ENCODE results near the gene NHERF1. TPM values are rescaled to one million over a fixed set of nuclear protein-coding genes. Genes with fewer than 3 reads are reported as not detected.

Gene NHERF1
- total RNA-seq, 1 donor from 2014 or later: 13.9 TPM

DNA sequence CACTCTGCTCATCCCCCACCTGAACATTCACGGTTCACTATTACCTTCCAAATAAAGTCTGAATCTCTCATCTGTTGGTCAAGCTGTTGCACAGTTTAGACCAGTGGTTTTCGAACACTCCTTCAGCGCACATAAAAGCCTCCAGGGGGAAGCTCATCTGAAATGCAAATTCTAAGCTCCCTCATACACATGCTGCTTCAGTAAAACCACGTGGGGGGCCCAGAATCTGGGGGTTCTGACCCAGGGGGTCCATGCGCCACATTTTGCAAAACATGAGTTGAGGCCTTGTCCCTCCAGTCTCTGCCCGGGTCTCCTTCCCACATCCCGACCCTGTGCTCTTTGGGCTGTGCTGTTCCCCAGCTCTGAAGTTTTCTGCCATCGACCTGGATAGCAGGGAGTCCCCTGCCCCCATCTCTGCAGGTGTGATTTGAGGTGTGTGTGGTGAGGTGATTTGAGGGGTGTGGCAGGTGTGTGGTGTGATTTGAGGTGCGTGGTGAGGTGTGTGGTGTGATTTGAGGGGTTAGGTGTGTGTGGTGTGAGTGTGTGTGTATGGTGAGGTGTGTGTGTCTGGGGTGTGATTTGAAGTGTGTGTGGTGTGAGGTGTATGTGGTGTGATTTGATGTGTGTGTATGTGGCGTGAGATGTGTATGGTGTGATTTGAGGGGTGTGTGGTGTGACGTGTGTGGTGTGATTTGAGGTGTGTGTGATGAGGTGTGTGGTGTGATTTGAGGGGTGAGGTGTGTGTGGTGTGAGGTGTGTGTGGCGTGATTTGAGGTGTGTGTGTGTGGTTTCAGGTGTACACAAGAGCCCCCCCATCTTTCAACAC is 16.2 kb upstream of the NHERF1 start:
- no peak for DNase-seq (ENCODE audit: low spot score)

GRCh38 chr17:74733365-74734122 is 14.9 kb upstream of the NHERF1 start:
- no peak for DNase-seq (ENCODE audit: low spot score)

GRCh38 chr17:74734256-74734655 is 14.2 kb upstream of the NHERF1 start:
- DNase-seq (ENCODE audit: low spot score): no peak

GRCh38 chr17:74736513-74737298 is 11.7 kb upstream of the NHERF1 start, which contains the start of gene RAB37:
RAB37 (plus strand) TSS chr17:74737256; CDS start chr17:74737273, 17 bp downstream.
- DNase-seq (ENCODE audit: low spot score): no peak

DNA sequence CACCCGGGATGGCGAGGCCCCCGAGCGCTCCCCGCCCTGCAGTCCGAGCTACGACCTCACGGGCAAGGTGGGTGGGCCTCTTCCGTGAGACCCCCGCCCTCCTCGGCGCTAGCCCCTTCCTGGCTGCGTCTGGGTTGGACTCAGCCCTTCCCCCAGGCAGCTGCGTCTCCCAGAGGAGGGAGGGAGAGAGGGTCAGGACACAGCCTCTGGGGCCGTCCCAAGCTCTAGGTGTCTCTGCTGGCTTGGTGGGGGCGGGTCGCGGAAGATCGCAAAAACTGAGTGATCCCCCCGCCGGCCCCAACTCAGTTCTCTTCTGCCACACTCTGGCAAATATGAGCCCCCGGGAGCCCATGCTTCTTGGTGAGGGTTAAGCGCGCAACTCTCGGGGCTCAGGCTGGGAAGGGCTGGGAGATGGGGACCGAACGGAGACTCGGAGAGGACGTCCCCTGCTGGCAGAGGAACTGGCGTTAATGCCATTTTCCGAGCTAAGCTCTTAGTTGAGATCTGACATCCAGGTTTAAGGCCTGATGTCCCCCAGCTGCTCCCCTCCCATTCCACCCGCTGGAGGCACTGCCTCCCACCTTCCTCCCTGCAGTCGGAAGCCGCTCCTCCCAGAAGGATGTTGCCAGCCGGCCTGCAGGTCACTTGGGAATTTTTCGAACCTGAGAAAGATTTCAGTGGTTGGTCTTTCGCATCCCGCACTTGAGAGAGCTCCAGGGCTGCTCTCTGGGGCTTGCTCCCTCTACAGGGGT is 11.0 kb upstream of the NHERF1 start:
- no peak for DNase-seq (ENCODE audit: low spot score)

GRCh38 chr17:74738051-74738996 is 10.1 kb upstream of the NHERF1 start:
- DNase-seq (ENCODE audit: low spot score): no peak

GRCh38 chr17:74739227-74739831 is 9.1 kb upstream of the NHERF1 start:
- DNase-seq (ENCODE audit: low spot score): no peak

- DNase-seq (ENCODE audit: low spot score): no peak
Observed at GRCh38 chr17:74740173-74740572, 8.3 kb upstream of the NHERF1 start.

- DNase-seq (ENCODE audit: low spot score): no peak
Observed at GRCh38 chr17:74740641-74741387, 7.6 kb upstream of the NHERF1 start.

- DNase-seq (ENCODE audit: low spot score): no peak
Observed at GRCh38 chr17:74742153-74742515, 6.3 kb upstream of the NHERF1 start.

GRCh38 chr17:74742978-74743545 is 5.4 kb upstream of the NHERF1 start:
- DNase-seq (ENCODE audit: low spot score): no peak

- DNase-seq (ENCODE audit: low spot score): no peak
Observed at GRCh38 chr17:74743755-74744154, 4.7 kb upstream of the NHERF1 start.

DNA sequence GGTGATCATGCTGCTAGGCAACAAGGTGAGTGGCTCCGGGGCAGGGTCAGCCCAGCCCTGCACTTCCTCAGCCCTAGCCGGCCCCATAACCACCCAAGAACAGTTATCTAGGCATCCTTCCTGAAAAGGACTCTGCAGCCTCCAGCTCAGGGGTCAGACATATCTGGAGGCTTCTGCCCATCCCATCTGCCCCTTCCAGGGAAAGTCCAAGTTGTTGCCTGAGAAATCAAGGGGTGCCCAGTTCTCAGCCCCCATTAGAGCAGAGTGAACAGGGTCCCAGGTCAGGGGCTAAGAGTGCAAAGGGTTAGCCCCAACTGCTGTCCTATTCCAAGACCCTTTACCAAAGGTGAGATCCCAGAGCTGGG is 4.1 kb upstream of the NHERF1 start:
- DNase-seq (ENCODE audit: low spot score): no peak

- DNase-seq (ENCODE audit: low spot score): peak; percentile 96
Observed at GRCh38 chr17:74744714-74745547, 3.5 kb upstream of the NHERF1 start.

DNA sequence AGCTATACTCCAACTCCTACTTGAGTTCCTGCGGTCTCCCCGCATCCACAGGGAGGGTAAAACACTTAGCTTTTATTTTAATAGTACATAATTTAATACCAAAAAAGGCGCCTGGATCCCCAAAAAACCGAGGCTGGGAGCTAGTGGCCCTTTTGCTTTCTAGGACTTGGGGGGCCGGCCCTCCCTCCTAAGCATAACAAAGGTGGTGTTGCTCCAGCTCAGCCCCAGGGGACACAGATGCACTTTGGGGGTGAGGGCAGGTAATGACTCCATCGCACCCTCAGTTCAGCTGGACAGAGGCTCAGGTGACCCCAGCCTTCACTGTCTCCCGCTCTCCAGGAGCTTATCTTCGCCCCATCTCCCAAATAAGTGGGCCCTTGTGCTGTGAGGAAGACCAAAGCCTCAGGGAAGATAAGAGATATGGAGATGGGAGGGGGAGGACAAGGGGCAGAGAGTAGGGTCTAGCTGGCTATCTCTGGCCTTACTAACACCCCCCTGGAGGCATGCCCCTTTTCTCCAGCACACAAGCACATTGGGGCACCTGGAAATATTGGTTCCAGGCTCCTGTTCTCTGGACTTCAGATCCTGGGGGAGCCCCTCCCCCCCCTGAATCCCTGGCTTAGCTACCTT is 2.8 kb upstream of the NHERF1 start:
- DNase-seq (ENCODE audit: low spot score): no peak

DNA sequence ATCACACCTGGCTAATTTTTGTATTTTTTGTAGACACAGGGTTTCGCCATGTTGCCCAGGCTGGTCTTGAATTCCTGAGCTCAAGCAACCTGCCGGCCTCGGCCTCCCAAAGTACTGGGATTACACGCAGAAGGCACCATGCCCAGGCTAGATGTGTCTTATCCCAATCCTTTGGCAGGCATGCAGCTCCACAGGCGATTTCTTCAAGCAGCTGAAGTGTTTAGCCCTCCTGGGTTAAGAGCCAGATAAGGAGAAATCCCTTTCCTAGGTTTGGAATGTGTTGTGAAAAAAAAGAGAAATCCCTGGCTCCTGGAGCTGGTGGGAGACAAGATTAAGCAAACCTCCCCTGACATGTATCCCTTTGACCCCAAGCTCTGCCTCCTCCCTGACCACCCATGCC is 2.1 kb upstream of the NHERF1 start:
- DNase-seq (ENCODE audit: low spot score): no peak

DNA sequence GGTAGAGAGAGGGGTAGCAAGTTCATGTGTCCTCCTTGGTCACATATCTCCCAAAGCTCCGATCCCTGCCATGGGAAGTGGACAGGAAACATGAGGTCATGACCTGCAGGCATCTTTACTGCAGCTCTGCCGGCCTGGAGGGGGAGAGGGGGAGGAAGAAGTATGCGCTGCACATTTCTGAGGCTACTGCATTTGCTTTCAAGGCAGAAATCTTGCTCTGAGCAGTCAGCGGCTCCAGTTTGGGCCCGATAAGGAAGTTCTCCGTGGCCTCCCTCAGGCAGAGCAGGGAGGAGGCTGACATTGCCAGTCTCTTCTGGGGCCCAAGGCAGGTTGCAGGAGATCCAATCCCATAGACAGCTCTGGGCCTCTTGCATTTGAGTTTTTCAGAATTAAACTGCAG is 1.5 kb upstream of the NHERF1 start:
- DNase-seq (ENCODE audit: low spot score): no peak
